GM12878 (cell line): ENCODE measurements around the gene SMIM20. TPM values are rescaled to one million over a fixed set of nuclear protein-coding genes. Genes with fewer than 3 reads are reported as not detected.

Experiments used
- ATAC-seq: fragments of 200-7000 bp; cut with Tn5 transposase; 3 replicates; pipeline ENCODE4 v1.9.1; 2020; ENCODE audit warnings: mild to moderate bottlenecking, moderate library complexity
- Bru-seq: library from RNA; stranded (reverse); fragments of 400-500 nt; gene quantifications from one replicate; lab custom pipeline; 2021; lab: Mats Ljungman, UMichigan
- BruChase-seq, 2 experiments: library from RNA; stranded (reverse); fragments of 400-500 nt; gene quantifications; one replicate each; lab custom pipeline; 2021; lab: Mats Ljungman, UMichigan
- BruUV-seq: library from RNA; stranded (reverse); fragments of 400-500 nt; replicated peaks from 2 replicates; lab custom pipeline; 2021; lab: Mats Ljungman, UMichigan
- CTCF ChIA-PET: fragments of 300-600 bp; sonication (Branson Sonifier 250); formaldehyde crosslinking; extraction: SDS; loops from one replicate; lab custom pipeline; 2021; ENCODE audit warnings: inconsistent platforms; lab: Yijun Ruan, JAX
- POLR2A ChIA-PET: fragments of 350-600 bp; formaldehyde crosslinking; extraction: SDS; loops from one replicate; lab custom pipeline; 2021; ENCODE audit warnings: inconsistent platforms; lab: Charles Lee
- RAD21 ChIA-PET: fragments of 300-600 bp; sonication (Branson Sonifier 250); formaldehyde crosslinking; loops from one replicate; lab custom pipeline; 2023; ENCODE audit warnings: antibody characterized with exemption; ENCODE audit not compliant: unreplicated experiment; lab: Charles Lee
- SMC1A ChIA-PET: fragments of 300-600 bp; sonication (Branson Sonifier 250); formaldehyde crosslinking; loops from one replicate; lab custom pipeline; 2023; ENCODE audit not compliant: unreplicated experiment, uncharacterized antibody; lab: Charles Lee
- DNase-seq: peaks from one replicate; pipeline ENCODE4 v3.0.0-alpha.2; 2011; ENCODE audit warnings: low read depth, low spot score
- FAIRE-seq: peaks from 3 replicates; lab custom pipeline; 2011; peaks lifted over from hg19 to GRCh38; lab: Jason Lieb, UNC
- H2AFZ ChIP-seq: 2 replicates; pipeline ENCODE4 v1.6.0; 2011; ENCODE audit warnings: low read depth, low read length, control low read depth; ENCODE audit not compliant: control insufficient read depth
- H3K27ac ChIP-seq: 2 replicates; pipeline ENCODE4 v1.5.1; 2011; ENCODE audit warnings: control low read depth; ENCODE audit not compliant: control insufficient read depth, insufficient read depth
- H3K27me3 ChIP-seq, 2 experiments: replicated peaks in 1 of 2; 2 replicates each; pipeline versions ENCODE4 v1.6.0 to v1.6.1; 2011; ENCODE audit warnings: low read length in 1 of 2; ENCODE audit not compliant: control insufficient read depth in 2 of 2, insufficient read depth in 2 of 2
- H3K36me3 ChIP-seq, 2 experiments: 2 replicates each; pipeline ENCODE4 v1.5.1; 2011; ENCODE audit warnings: low read length in 1 of 2; ENCODE audit not compliant: control insufficient read depth in 2 of 2, insufficient read depth in 2 of 2
- H3K4me1 ChIP-seq: 2 replicates; pipeline ENCODE4 v1.6.1; 2011; ENCODE audit warnings: mild to moderate bottlenecking, low read length, moderate library complexity, mixed read lengths; ENCODE audit not compliant: control insufficient read depth, insufficient read depth
- H3K4me2 ChIP-seq: 2 replicates; pipeline ENCODE4 v1.6.0; 2011; ENCODE audit warnings: control low read depth; ENCODE audit not compliant: control insufficient read depth, insufficient read depth
- H3K4me3 ChIP-seq: fragments of 200-600 bp; sonication (generic); 2 replicates; pipeline ENCODE4 v1.5.1; 2016
- H3K79me2 ChIP-seq: 2 replicates; pipeline ENCODE4 v1.6.0; 2011; ENCODE audit warnings: low read length; ENCODE audit not compliant: control insufficient read depth, insufficient read depth
- H3K9ac ChIP-seq: 2 replicates; pipeline ENCODE4 v1.8.0; 2011; ENCODE audit warnings: low read length, control low read depth, mixed read lengths; ENCODE audit not compliant: control insufficient read depth, insufficient read depth
- H3K9me3 ChIP-seq: replicated peaks from 3 replicates; pipeline ENCODE4 v1.5.1; 2011; ENCODE audit warnings: mild to moderate bottlenecking, low read length; ENCODE audit not compliant: control insufficient read depth, insufficient read depth
- H4K20me1 ChIP-seq: 2 replicates; pipeline ENCODE4 v1.6.0; 2011; ENCODE audit not compliant: control insufficient read depth, insufficient read depth
- BCL11A ChIP-seq: IDR thresholded peaks from 2 replicates; pipeline ENCODE4 v1.6.1; 2011; ENCODE audit warnings: low read depth, low read length
- BHLHE40 ChIP-seq, 2 experiments: fragments of 450-650 bp in 1 of 2; IDR thresholded peaks; 2 replicates each; pipeline ENCODE4 v1.6.1; 2011 to 2017; ENCODE audit warnings: low read depth in 2 of 2, borderline replicate concordance in 1 of 2, improper control_type of control experiment in 1 of 2, low read length in 1 of 2, mild to moderate bottlenecking in 1 of 2
- BRCA1 ChIP-seq: IDR thresholded peaks from 2 replicates; pipeline ENCODE4 v1.6.1; 2011; ENCODE audit warnings: low read depth, low read length, improper control_type of control experiment
- CBX3 ChIP-seq: fragments of 200-600 bp; sonication (generic); IDR thresholded peaks from 2 replicates; pipeline ENCODE4 v1.6.1; 2016; ENCODE audit warnings: low read depth, borderline replicate concordance
- CBX5 ChIP-seq: sonication (generic); IDR thresholded peaks from 2 replicates; pipeline ENCODE4 v1.6.1; 2016; ENCODE audit warnings: low read depth, moderate library complexity, mild to moderate bottlenecking, inconsistent platforms
- CHD4 ChIP-seq: fragments of 200-600 bp; sonication (generic); IDR thresholded peaks from 2 replicates; pipeline ENCODE4 v1.6.1; 2016; ENCODE audit warnings: mild to moderate bottlenecking
- DPF2 ChIP-seq: fragments of 450-650 bp; IDR thresholded peaks from 2 replicates; pipeline ENCODE4 v1.6.1; 2017; ENCODE audit warnings: mild to moderate bottlenecking
- EED ChIP-seq: sonication (generic); IDR thresholded peaks from 2 replicates; pipeline ENCODE4 v1.6.1; 2016; ENCODE audit warnings: antibody characterized with exemption, low read depth
- IKZF2 ChIP-seq, 2 experiments: fragments of 450-650 bp; IDR thresholded peaks; 2 replicates each; pipeline ENCODE4 v1.6.1; 2017; ENCODE audit warnings: mild to moderate bottlenecking in 2 of 2, moderate library complexity in 2 of 2
- MEF2B ChIP-seq: fragments of 450-650 bp; IDR thresholded peaks from 2 replicates; pipeline ENCODE4 v1.6.1; 2018; ENCODE audit warnings: mild to moderate bottlenecking, moderate library complexity; ENCODE audit not compliant: partially characterized antibody, poor library complexity, severe bottlenecking
- MYB ChIP-seq: fragments of 150-350 bp; IDR thresholded peaks from 2 replicates; pipeline ENCODE4 v1.6.1; 2014; ENCODE audit warnings: mild to moderate bottlenecking, low read depth, low read length, borderline replicate concordance
- RBBP5 ChIP-seq: fragments of 200-600 bp; sonication (generic); conservative IDR thresholded peaks from 2 replicates; pipeline ENCODE4 v1.6.1; 2016
- RELB ChIP-seq: fragments of 450-650 bp; IDR thresholded peaks from 2 replicates; pipeline ENCODE4 v1.6.1; 2017; ENCODE audit warnings: low read depth, mild to moderate bottlenecking, moderate library complexity
- SIX5 ChIP-seq: IDR thresholded peaks from 2 replicates; pipeline ENCODE4 v1.6.1; 2011; ENCODE audit warnings: mild to moderate bottlenecking, low read depth, low read length, moderate library complexity; ENCODE audit not compliant: severe bottlenecking
- SREBF2 ChIP-seq: IDR thresholded peaks from 2 replicates; pipeline ENCODE4 v1.6.1; 2012; ENCODE audit warnings: mild to moderate bottlenecking, low read length
- STAT3 ChIP-seq: IDR thresholded peaks from 2 replicates; pipeline ENCODE4 v1.6.1; 2011; ENCODE audit warnings: low read depth, low read length, improper control_type of control experiment
- WGBS: methylation state at CpG from one replicate; pipeline ENCODE4 v1.1.6; 2016; ENCODE audit warnings: low lambda C conversion rate; ENCODE audit not compliant: insufficient replicate concordance, insufficient coverage; ENCODE audit errors: missing lambda C conversion rate; 5-methylcytosine and 5-hydroxymethylcytosine counted together
- in situ Hi-C: fragments of 300-500 bp; cut with MboI; formaldehyde crosslinking; loops from 9 replicates; pipeline ENCODE4 v1.14.3; 2018; ENCODE audit warnings: mixed read lengths
- intact Hi-C: fragments of 100-400 bp; cut with micrococcal nuclease; formaldehyde crosslinking; loops from one replicate; pipeline ENCODE4 v1.14.2; 2022; ENCODE audit not compliant: unreplicated experiment
- long read RNA-seq, 2 experiments: library from polyadenylated mRNA; unstranded; transcript quantifications; one replicate each; pipeline ENCODE4 v2.0.0, GENCODE V29; 2019 to 2020
- polyA minus RNA-seq, 3 experiments: library from RNA; depleted of rRNA, polyadenylated mRNA; stranded (reverse); fragments of >200 nt; gene quantifications; 2 replicates each; pipeline ENCODE4 v1.2.3, GENCODE V29; 2011
- polyA plus RNA-seq, 11 experiments: library from polyadenylated mRNA; depleted of rRNA in 4 of 11; unstranded in 6 of 11; stranded (reverse) in 5 of 11; fragments of >200 nt; fragmentation: Nextera tagmentation in 4 of 11; fragmentation: Illumina TruSeq in 1 of 11; extraction: Ambion mirVana in 4 of 11; extraction: Trizol in 1 of 11; gene quantifications; 1 replicate in 1 of 11; 2 replicates in 10 of 11; pipeline versions ENCODE4 v1.2.1 to v1.2.3, GENCODE V29; 2011 to 2016; ENCODE audit warnings: inconsistent platforms in 2 of 11, missing spikeins in 2 of 11, low read depth in 1 of 11
- total RNA-seq, 4 experiments: library from RNA; depleted of rRNA in 3 of 4; stranded (reverse); fragments of >200 nt in 3 of 4; fragmentation: Illumina TruSeq in 1 of 4; extraction: Trizol in 1 of 4; gene quantifications; 2 replicates each; pipeline versions ENCODE4 v1.2.1 to v1.2.3, GENCODE V29; 2013 to 2021

The SMIM20 gene
- total RNA-seq (2013; cell fraction: nucleolus; rRNA removed), result 3.4 and 6.1 TPM in 2 replicates
- 19.8 and 26.9 TPM in 2 replicates for total RNA-seq (2014; rRNA removed)
- 21.8 and 22.3 TPM in 2 replicates for total RNA-seq (2014; rRNA removed; fragmentation: Illumina TruSeq; extraction: Trizol)
- 17.3 and 18.3 TPM in 2 replicates for total RNA-seq (2021)
- 25.9 TPM for polyA plus RNA-seq (2011; ENCODE audit: low read depth)
- 33.7 and 52.5 TPM in 2 replicates for polyA plus RNA-seq (2011; rRNA removed)
- polyA plus RNA-seq (2011; cell fraction: cytosol; rRNA removed), result 15.9 and 17.9 TPM in 2 replicates
- polyA plus RNA-seq (2011; cell fraction: nucleus; rRNA removed), result 7.0 and 7.9 TPM in 2 replicates
- polyA plus RNA-seq (2012), result 31.8 and 32.8 TPM in 2 replicates
- 19.8 and 24.0 TPM in 2 replicates for polyA plus RNA-seq (2014; fragmentation: Illumina TruSeq; extraction: Trizol)
- 10 to 100 TPM; 32.5 to 32.6 TPM for polyA plus RNA-seq (2014; fragmentation: Nextera tagmentation; extraction: Ambion mirVana)
- 22.5 and 25.0 TPM in 2 replicates for polyA plus RNA-seq (2014; rRNA removed)
- 10 to 100 TPM; 35.2 to 38.0 TPM for polyA plus RNA-seq (2016; fragmentation: Nextera tagmentation; extraction: Ambion mirVana)
- polyA minus RNA-seq (2011; rRNA and poly(A)+ RNA removed), result 3.4 and 4.9 TPM in 2 replicates
- polyA minus RNA-seq (2011; cell fraction: cytosol; rRNA and poly(A)+ RNA removed), result 3.2 and 6.7 TPM in 2 replicates
- polyA minus RNA-seq (2011; cell fraction: nucleus; rRNA and poly(A)+ RNA removed), result 1.1 and 1.5 TPM in 2 replicates
- Bru-seq, nascent RNA, result percentile 56 among the genes with signal in this experiment
- BruChase-seq, experiment 1, labeled RNA remaining after a 6-hour chase, result percentile 60 among the genes with signal in this experiment
- percentile 54 among the genes with signal in this experiment for BruChase-seq, experiment 2, labeled RNA remaining after a 2-hour chase
- long read RNA-seq, experiment 1, transcript SMIM20-201 (3 exons, 935 nt), result major isoform, 12 of 12 reads
- long read RNA-seq, experiment 1, partial matches to known transcripts, result 0 of 12 reads
- long read RNA-seq, experiment 1, other reads (novel, unspliced or antisense), result 0 of 12 reads
- long read RNA-seq, experiment 2, transcript SMIM20-201 (3 exons, 935 nt), result major isoform, 96 of 104 reads
- long read RNA-seq, experiment 2, partial matches to known transcripts, result 0 of 104 reads
- long read RNA-seq, experiment 2, other reads (novel, unspliced or antisense), result 7 of 104 reads

DNA sequence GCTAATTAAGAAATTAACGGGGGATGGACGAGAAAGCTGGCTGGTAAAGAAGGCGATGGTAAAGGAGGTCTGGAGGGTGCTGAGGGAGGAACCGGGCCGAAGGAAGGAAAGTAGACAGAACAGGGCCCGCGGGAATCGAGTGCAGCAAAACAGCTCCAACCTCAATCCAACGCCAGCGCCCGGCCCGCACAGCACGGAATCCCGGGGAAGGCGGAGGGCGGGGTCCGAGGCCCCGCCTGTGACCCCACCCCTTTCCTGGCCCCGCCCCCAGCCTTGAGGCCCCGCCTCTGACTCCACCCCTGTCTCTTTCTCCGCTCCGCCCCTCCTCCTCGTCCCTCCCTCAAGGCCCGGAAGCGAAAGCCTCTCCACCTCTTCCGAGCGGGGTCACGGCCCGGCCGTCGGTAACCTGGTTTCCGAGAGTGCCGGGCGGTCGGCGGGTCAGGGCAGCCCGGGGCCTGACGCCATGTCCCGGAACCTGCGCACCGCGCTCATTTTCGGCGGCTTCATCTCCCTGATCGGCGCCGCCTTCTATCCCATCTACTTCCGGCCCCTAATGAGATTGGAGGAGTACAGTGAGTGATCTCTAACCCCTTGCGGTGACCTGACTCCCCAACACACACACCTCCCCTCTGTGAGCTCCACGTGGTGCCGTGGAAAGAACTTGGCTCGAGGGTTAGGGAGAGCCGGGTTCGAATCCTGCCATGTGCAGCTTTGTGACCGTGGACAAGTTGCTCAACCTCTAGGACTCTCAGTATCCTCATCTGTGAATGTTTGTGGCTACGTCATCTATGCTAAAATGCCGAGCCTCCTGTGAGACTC, at the start of gene SMIM20:
Gene SMIM20, plus strand, starts transcription at position 370 of the 819 bp plus-strand sequence. Its CDS starts 94 bp downstream, at position 464.
- peak; percentile 56 for DNase-seq
- peak within 1 kb of the TSS; percentile 78 for H3K4me3 ChIP-seq
- peak within 1 kb of the TSS; percentile 84 for H3K27ac ChIP-seq
- no peaks in the 10 kb centered on the region for H4K20me1 ChIP-seq
- TSS peak; percentile 90 for BruUV-seq
- ChIA-PET CTCF (interaction anchor here (1.0 to 3.6 kb wide), 3 partner anchors 12 to 59 kb away, joined by 3 to 20 read pairs (median 3); no protein-coding TSS in a partner anchor), RAD21 (interaction anchor here (0.6 to 3.1 kb wide), 7 partner anchors 36 to 72 kb away, joined by 3 to 15 read pairs (median 3); no protein-coding TSS in a partner anchor), SMC1A (interaction anchor here (0.7 to 4.2 kb wide), 16 partner anchors 10 to 913 kb away, joined by 3 to 22 read pairs (median 4); no protein-coding TSS in a partner anchor), POLR2A (interaction anchor here (0.5 to 2.2 kb wide), 11 partner anchors 11 to 459 kb away, joined by 3 to 7 read pairs (median 3); no protein-coding TSS in a partner anchor)
- 1% methylated on average over 53 of the region's 57 CpGs for WGBS
- peaks cover 2% of the 10 kb centered on the region; the same call in 1 of the 2 replicates for H3K79me2 ChIP-seq
- H2AFZ ChIP-seq, result peak within 1 kb of the TSS; percentile 98
- H3K9me3 ChIP-seq, result no peaks in the 10 kb centered on the region
- peak within 1 kb of the TSS; percentile 100 for H3K4me2 ChIP-seq
- H3K36me3 ChIP-seq, result no peaks in the 10 kb centered on the region
- in situ Hi-C loops, result no loop called here
- H3K27me3 ChIP-seq, result no peaks in the 10 kb centered on the region
- H3K4me1 ChIP-seq, result peaks cover 18% of the 10 kb centered on the region
- FAIRE-seq, result peak; percentile 97
- peak within 1 kb of the TSS; percentile 85 for H3K9ac ChIP-seq
- peak; percentile 97 for ATAC-seq
- intact Hi-C loops, result loop anchor here (1.0 kb wide), 1 partner anchor 24 kb away; no protein-coding TSS in a partner anchor
- no peak for TF ChIP-seq CHD4
- peak; percentile 41; the same call in 1 of the 2 replicates for TF ChIP-seq BCL11A
- TF ChIP-seq EED, result peak; percentile 40; the same call in 1 of the 2 replicates
- TF ChIP-seq CBX5, result peak; percentile 51; the same call in 1 of the 2 replicates
- peak; percentile 39 to 67; a peak in 3 of 4 replicates for TF ChIP-seq BHLHE40 (IDR thresholded peaks at IDR 0.05; ENCODE audit: borderline replicate concordance in 1 of 2, low read depth in 2 of 2, low read length in 1 of 2)
- peak; percentile 52 for TF ChIP-seq SIX5
- TF ChIP-seq RELB, result no peak; the same call in 1 of the 2 replicates
- TF ChIP-seq CBX3, result no peak
- TF ChIP-seq DPF2, result peak; percentile 74
- TF ChIP-seq BRCA1, result no peak
- peak; percentile 37 for TF ChIP-seq MEF2B
- no peak for TF ChIP-seq RBBP5
- no peak for TF ChIP-seq STAT3
- TF ChIP-seq SREBF2, result 0 out of 2 replicates have a peak, but pooled peaks have one; percentile 19
- no peak for TF ChIP-seq MYB
- TF ChIP-seq IKZF2 (IDR thresholded peaks at IDR 0.05), result peak; percentile 11 to 63; a peak in 2 of 4 replicates
